Activated CD4-positive, alpha-beta T cell treated with anti-CD3 and anti-CD28 coated beads, Interleukin-2, amount 10 ng/mL, durations not matched to agents 24 days and 14 days (primary cell): ENCODE measurements around the gene TBX3. TPM values are rescaled to one million over a fixed set of nuclear protein-coding genes. Genes with fewer than 3 reads are reported as not detected.

ENCODE experiments used
- DNase-seq: peaks from one replicate; pipeline ENCODE4 v3.0.0; 2022
- H3K27ac Mint-ChIP-seq: one replicate; pipeline ENCODE4 v1.8.0; 2022; ENCODE audit warnings: mild to moderate bottlenecking, mixed read lengths
- H3K27me3 Mint-ChIP-seq: one replicate; pipeline ENCODE4 v1.8.0; 2022; ENCODE audit warnings: mixed read lengths
- H3K36me3 Mint-ChIP-seq: one replicate; pipeline ENCODE4 v1.8.0; 2022; ENCODE audit warnings: low read depth, mild to moderate bottlenecking, mixed read lengths
- H3K4me1 Mint-ChIP-seq: one replicate; pipeline ENCODE4 v1.8.0; 2021; ENCODE audit warnings: mixed read lengths
- H3K4me3 Mint-ChIP-seq: one replicate; pipeline ENCODE4 v1.8.0; 2022; ENCODE audit warnings: mild to moderate bottlenecking, moderate library complexity, mixed read lengths
- H3K9me3 Mint-ChIP-seq: one replicate; pipeline ENCODE4 v1.8.0; 2021; ENCODE audit warnings: mixed read lengths
- intact Hi-C: fragments of 100-400 bp; cut with micrococcal nuclease; formaldehyde crosslinking; loops from one replicate; pipeline ENCODE4 v1.15.1; 2023
- total RNA-seq: library from RNA; stranded (reverse); gene quantifications from 2 replicates; pipeline ENCODE4 v1.2.3, GENCODE V29; 2022

TBX3 gene
- total RNA-seq, 1 donor from 2014 or later: not detected

DNA sequence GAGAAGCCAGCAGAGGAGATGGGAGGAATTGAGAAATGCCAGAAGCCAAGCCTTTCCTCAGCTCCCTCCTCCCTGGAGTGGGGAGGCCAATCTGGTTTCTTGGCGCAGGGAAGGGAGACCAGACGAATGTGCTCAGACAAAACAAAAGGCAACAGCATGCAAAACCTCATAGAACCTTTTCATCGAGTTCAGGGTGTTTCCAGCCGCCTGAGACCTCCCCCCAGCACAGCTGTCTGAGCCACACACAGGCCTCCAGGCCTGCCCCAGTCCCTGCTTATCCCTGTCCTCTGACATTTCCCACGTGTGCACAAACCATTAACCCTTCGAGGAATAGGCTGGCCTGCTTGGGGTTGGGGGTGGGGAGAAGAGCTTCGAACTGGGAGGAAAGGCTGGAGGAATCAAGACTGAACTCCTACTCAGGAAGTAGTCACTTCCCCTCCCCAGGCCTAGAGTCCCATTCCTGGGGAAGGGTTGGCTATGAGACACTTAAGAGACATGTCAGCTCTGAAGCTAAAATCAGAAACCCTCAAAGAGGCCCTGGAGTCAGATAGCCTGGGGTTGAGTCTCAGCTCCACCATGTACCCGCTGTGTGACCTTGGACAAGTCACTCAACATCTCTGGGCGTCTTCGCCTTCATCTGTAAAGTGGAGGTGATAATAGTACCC is 10.7 kb downstream of the TBX3 start:
- no peaks in the 10 kb centered on the region for H3K36me3 Mint-ChIP-seq
- intact Hi-C loops: no loop called here
- no peaks in the 10 kb centered on the region for H3K9me3 Mint-ChIP-seq
- H3K27me3 Mint-ChIP-seq: peaks cover 54% of the 10 kb centered on the region
- no peak overlapping the region for H3K4me3 Mint-ChIP-seq
- H3K4me1 Mint-ChIP-seq: no peaks in the 10 kb centered on the region
- H3K27ac Mint-ChIP-seq: no peak overlapping the region
- no peak for DNase-seq

DNA sequence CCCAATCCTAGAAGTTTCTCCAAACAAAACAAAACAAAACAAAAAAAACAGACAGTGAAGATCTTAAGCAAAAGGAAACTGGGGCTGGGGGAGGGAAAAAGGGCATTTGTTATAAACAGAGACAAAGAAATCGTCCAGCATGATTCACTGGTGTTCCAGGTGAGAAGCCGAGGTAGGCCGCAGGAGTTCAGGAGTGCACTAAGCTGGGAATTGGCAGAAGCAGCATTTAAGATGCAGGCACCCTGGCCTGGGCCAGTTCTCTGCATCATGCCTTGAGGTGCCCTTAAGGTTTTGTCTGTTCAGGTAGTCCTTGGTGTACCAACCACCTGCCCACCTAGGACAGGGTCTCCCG is 11.2 kb downstream of the TBX3 start:
- intact Hi-C loops: no loop called here
- no peak overlapping the region for H3K27ac Mint-ChIP-seq
- no peaks in the 10 kb centered on the region for H3K4me1 Mint-ChIP-seq
- H3K4me3 Mint-ChIP-seq: no peak overlapping the region
- H3K27me3 Mint-ChIP-seq: peaks cover 59% of the 10 kb centered on the region
- no peaks in the 10 kb centered on the region for H3K9me3 Mint-ChIP-seq
- no peaks in the 10 kb centered on the region for H3K36me3 Mint-ChIP-seq
- DNase-seq: no peak

GRCh38 chr12:114671443-114672411 is 12.2 kb downstream of the TBX3 start:
- intact Hi-C loops: no loop called here
- DNase-seq: no peak
- H3K9me3 Mint-ChIP-seq: no peaks in the 10 kb centered on the region
- H3K4me1 Mint-ChIP-seq: no peaks in the 10 kb centered on the region
- no peaks in the 10 kb centered on the region for H3K36me3 Mint-ChIP-seq
- peaks cover 69% of the 10 kb centered on the region for H3K27me3 Mint-ChIP-seq
- H3K4me3 Mint-ChIP-seq: no peak overlapping the region
- H3K27ac Mint-ChIP-seq: no peak overlapping the region

GRCh38 chr12:114671066-114671442 is 12.9 kb downstream of the TBX3 start:
- no peaks in the 10 kb centered on the region for H3K4me1 Mint-ChIP-seq
- peaks cover 70% of the 10 kb centered on the region for H3K27me3 Mint-ChIP-seq
- H3K36me3 Mint-ChIP-seq: no peaks in the 10 kb centered on the region
- H3K4me3 Mint-ChIP-seq: no peak overlapping the region
- H3K9me3 Mint-ChIP-seq: no peaks in the 10 kb centered on the region
- H3K27ac Mint-ChIP-seq: no peak overlapping the region
- intact Hi-C loops: no loop called here
- DNase-seq: no peak

GRCh38 chr12:114670291-114670980 is 13.5 kb downstream of the TBX3 start:
- intact Hi-C loops: no loop called here
- Mint-ChIP-seq H3K4me3 (no peak overlapping the region), H3K9me3 (no peaks in the 10 kb centered on the region), H3K4me1 (no peaks in the 10 kb centered on the region), H3K36me3 (no peaks in the 10 kb centered on the region), H3K27me3 (peaks cover 68% of the 10 kb centered on the region), H3K27ac (no peak overlapping the region)
- no peak for DNase-seq

DNA sequence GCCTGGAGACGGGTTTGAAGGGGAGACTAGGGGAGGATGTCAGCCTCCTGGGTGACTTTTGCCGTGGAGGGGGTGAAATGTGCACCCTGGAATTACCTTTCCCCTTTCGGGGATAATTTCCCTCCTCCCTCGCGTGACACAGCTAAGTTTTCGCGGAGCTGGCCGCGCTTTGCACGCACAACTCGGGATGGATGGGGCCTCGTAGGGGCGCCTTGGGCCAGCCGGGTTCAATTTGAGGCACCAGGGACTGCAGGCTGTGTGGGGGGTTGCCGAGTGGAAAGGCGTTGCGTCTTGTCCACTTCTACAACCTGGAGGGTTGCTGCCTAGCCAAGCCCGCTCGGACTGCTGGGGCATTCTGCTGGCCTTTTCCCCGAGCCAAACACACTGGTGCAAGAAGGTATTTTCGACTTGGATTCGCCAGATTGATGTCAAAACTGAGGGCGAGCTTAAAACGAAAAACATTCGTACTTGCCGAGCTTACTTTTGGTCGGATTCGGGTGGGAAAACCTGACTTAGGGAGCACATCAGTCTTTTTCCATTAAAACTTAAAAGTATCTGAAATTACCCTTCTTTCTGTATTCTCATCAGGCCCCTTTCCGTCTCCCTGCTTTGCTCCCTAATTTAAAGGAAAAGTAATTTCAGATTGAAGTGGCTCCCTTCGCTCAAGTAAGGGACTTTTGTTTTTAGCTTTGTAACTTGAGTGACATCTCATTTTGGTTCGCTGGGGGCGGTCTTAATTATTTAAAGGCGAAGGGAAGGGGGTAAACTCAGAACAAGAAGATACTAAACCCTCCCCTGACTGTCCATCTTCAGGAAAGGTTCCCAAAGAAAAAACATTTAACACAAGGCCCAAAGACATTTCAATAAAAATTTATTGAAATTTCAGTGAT is 14.3 kb downstream of the TBX3 start:
- no peaks in the 10 kb centered on the region for H3K36me3 Mint-ChIP-seq
- no peak for DNase-seq
- H3K27me3 Mint-ChIP-seq: peaks cover 66% of the 10 kb centered on the region
- no peak overlapping the region for H3K27ac Mint-ChIP-seq
- intact Hi-C loops: loop anchor here (2.0 to 5.0 kb wide), 2 partner anchors 68 to 1203 kb away; no protein-coding TSS in a partner anchor
- no peaks in the 10 kb centered on the region for H3K9me3 Mint-ChIP-seq
- H3K4me3 Mint-ChIP-seq: no peak overlapping the region
- no peaks in the 10 kb centered on the region for H3K4me1 Mint-ChIP-seq

DNA sequence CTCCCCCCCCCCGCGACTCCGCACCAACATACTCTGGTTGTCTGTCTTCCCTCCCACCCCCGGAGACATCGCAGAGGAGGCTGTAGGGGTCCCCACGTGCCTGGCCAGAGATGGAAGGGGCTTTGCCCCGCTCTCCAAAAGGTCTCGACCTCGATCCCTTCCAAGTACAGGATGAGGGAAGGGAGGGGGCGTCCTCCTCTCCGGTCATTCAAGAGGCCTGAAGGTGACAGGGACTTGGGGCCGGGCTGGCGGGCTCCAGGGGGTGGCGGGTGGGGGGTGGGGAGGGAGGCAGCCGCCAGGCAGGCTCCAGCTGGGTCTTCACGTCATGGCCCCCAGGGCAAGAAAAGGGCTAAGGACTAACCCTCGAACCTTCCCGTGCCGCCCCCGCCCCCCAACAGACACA is 15.1 kb downstream of the TBX3 start:
- peaks cover 71% of the 10 kb centered on the region for H3K27me3 Mint-ChIP-seq
- intact Hi-C loops: loop anchor here (2.0 to 5.0 kb wide), 2 partner anchors 68 to 1202 kb away; no protein-coding TSS in a partner anchor
- no peak for DNase-seq
- H3K9me3 Mint-ChIP-seq: no peaks in the 10 kb centered on the region
- no peaks in the 10 kb centered on the region for H3K36me3 Mint-ChIP-seq
- no peak overlapping the region for H3K27ac Mint-ChIP-seq
- H3K4me3 Mint-ChIP-seq: no peak overlapping the region
- H3K4me1 Mint-ChIP-seq: no peaks in the 10 kb centered on the region

DNA sequence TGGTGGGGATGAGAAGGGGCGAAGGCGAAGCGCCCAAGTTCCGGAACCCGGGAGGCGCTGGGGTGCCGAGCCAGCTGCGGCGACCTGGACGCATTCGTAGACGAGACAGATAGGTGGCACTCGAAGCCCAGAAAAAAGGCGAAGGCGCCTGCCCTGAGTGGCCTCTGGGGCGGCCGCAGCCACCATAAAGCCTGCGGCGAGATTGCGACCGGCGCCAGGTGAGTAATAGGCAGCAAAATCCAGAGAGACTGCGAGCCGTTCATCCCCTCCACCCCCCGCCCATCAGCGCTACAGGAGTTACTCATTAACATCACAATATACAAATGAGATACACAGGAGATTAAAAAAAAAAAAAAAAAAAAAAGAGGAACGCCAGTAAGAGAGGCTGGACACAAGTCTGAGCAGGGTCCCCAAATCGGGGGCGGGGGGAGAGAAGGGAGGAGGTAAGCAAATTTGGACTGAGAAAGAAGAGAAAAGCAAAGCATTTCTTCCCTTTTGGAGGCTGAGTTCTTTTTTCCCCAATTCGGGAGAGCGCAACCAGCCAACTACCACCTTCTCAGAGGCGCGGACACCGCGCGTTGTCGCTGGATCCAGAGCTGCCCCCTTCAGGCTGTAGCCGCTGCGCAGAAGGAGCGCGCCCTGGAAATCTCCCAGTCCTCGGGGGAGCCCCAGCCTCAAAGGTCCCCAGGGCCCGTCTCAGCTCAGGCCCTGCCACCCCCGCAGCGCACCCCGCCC is 15.7 kb downstream of the TBX3 start:
- peak; percentile 58 for DNase-seq
- peak overlapping the region; percentile 63 for H3K27ac Mint-ChIP-seq

DNA sequence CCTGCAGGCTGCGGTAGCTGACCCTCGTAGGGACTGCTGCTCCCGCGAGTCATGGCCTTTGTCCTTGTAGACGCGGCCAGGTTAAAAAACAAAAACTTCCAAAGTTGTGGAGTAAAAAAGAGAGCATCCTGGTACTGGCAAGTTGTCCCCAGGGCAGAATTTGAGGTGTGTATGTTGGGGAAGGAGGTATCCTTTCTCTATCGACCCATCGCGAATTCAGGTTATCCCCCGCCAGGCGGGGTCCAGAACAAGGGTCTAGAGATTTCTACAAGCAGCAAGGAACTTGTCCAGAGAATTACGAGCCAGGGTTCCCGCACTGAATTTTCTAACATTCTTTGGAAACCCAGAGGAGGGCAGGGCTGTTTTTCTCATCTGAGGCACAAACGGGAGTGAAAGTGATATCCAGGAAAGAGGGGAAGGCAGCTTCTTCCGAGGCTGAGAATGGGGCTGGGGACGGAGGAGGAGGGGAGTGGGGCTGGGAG is 16.3 kb downstream of the TBX3 start:
- peak overlapping the region; percentile 63 for H3K27ac Mint-ChIP-seq
- no peaks in the 10 kb centered on the region for H3K4me1 Mint-ChIP-seq
- no peaks in the 10 kb centered on the region for H3K36me3 Mint-ChIP-seq
- no peak for DNase-seq
- intact Hi-C loops: loop anchor here (2.0 to 5.0 kb wide), 4 partner anchors 17 to 1201 kb away; partner anchors contain the start of gene TBX3
- peaks cover 72% of the 10 kb centered on the region for H3K27me3 Mint-ChIP-seq
- no peak overlapping the region for H3K4me3 Mint-ChIP-seq
- H3K9me3 Mint-ChIP-seq: no peaks in the 10 kb centered on the region

More for the DNA sequence above, 15.7 kb downstream of the TBX3 start:
- Mint-ChIP-seq H3K4me1 (no peaks in the 10 kb centered on the region), H3K9me3 (no peaks in the 10 kb centered on the region), H3K36me3 (no peaks in the 10 kb centered on the region), H3K27me3 (peaks cover 71% of the 10 kb centered on the region), H3K4me3 (no peak overlapping the region)
- intact Hi-C loops: loop anchor here (2.0 to 5.0 kb wide), 2 partner anchors 69 to 1202 kb away; no protein-coding TSS in a partner anchor

DNA sequence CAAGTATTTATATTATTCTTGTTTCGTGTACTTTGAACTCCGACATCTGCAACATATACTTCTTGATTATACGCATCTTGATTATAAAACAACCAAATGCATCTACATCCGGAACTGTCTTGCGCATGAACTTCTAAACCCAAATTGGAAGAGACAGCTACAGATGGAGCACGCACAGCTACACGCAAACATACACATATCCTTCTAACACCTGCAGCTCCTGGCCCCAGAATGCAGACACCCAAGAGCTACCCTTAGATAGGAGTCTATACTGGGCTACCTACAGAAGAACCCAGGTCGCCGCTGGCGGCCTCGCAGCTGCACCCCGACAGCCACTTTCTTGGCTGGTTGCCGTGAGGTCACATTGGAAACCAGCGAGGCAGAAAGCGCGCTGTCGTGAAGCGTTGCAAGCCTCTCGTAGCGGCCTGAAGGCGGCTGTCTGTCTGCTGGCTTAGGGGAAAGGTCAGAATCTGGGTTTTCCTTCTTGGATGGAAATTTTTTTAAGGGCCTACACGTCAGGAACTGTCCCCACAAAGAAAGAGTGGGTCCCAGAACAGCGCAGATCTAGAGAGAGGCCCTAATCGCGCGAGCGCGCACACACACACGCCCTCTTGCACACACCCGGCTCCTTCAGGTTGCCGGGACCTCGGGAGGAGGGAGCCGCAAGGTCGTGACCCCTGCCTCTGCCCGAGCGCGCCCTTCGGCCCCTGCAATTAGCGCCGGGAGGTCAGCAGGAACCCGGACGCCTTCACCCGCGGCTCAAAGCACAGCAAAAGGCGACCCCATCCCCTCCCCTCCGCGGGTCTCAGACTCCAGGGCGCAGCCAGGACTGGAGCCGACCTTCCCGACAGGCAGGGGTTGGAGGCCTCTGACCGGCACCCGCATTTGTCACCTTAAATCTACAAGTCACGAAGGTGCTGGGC is 17.0 kb downstream of the TBX3 start:
- Mint-ChIP-seq H3K36me3 (no peaks in the 10 kb centered on the region), H3K9me3 (no peaks in the 10 kb centered on the region), H3K4me3 (no peak overlapping the region), H3K27me3 (peaks cover 69% of the 10 kb centered on the region), H3K27ac (peak overlapping the region; percentile 63), H3K4me1 (no peaks in the 10 kb centered on the region)
- intact Hi-C loops: loop anchor here (2.0 to 5.0 kb wide), 3 partner anchors 18 to 264 kb away; partner anchors contain the start of gene TBX3
- DNase-seq: no peak

DNA sequence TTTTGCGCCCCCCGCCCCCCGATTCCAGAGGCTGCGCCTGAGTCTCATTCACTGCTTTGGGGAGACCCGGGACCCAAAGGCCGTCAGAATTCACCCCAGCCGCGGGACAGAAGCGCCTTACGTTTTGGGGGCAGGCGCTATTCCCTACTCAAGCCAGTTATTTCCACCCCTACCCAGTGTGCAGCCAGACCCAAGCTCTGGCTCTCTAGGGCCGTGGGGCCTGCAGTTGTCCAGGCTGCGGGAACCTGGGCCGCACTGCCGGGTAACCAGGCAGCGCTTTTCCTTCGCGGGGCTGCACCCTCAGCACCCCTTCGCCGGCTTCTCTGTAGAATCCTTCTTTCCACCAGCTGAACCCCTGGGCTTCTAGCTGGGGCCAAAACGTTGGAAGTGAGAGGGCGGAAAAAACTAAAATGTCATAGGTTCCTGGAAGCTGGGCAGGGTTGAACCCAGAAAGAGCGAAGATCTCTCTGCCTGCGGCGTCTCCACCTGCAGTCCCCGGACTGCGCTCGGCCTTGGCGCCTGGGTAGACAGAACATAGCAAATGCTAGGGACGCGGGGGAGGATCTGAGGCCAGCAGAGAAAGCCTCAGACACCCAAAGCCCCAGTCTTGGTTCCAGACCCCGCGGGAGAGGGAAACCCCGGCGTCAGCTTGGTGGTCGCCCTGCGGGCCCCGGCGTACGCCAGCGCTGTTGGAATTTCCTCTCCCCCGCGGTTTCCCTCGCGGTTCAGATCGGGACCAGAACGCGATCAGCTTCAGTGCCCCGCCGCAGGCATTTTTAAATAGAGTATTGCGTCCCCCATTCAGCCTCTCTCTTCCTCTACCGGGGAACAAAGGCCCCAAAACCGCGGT is 18.3 kb downstream of the TBX3 start:
- no peak for DNase-seq
- no peaks in the 10 kb centered on the region for H3K9me3 Mint-ChIP-seq
- intact Hi-C loops: loop anchor here (2.0 to 5.0 kb wide), 3 partner anchors 19 to 263 kb away; partner anchors contain the start of gene TBX3

More for the DNA sequence above, 18.3 kb downstream of the TBX3 start:
- Mint-ChIP-seq H3K4me1 (no peaks in the 10 kb centered on the region), H3K27ac (no peak overlapping the region), H3K4me3 (no peak overlapping the region), H3K27me3 (peaks cover 56% of the 10 kb centered on the region), H3K36me3 (no peaks in the 10 kb centered on the region)
